GM23338 (cell line): Measurements from ENCODE around the gene LMO7. TPM values are rescaled to one million over a fixed set of nuclear protein-coding genes. Genes with fewer than 3 reads are reported as not detected.

Experiments used
- ATAC-seq: fragments of 200-7000 bp; cut with Tn5 transposase; 3 replicates; pipeline ENCODE4 v1.9.1; 2020
- DNase-seq: peaks from one replicate; pipeline ENCODE4 v3.0.0-alpha.2; 2015; ENCODE audit warnings: low spot score
- H2AFZ ChIP-seq: fragments of 200-600 bp; sonication (generic); 2 replicates; pipeline ENCODE4 v1.8.0; 2016; ENCODE audit warnings: antibody characterized with exemption, mild to moderate bottlenecking, moderate library complexity
- H3F3A ChIP-seq: fragments of 200-600 bp; sonication (generic); replicated peaks from 2 replicates; pipeline ENCODE4 v1.8.0; 2017; ENCODE audit warnings: antibody characterized with exemption, mixed run types, low read depth
- H3K27ac ChIP-seq: fragments of 200-600 bp; sonication (generic); 2 replicates; pipeline ENCODE4 v1.6.1; 2016; ENCODE audit warnings: low read depth
- H3K27me3 ChIP-seq: fragments of 200-600 bp; sonication (generic); 2 replicates; pipeline ENCODE4 v1.8.0; 2016; ENCODE audit warnings: mild to moderate bottlenecking, mixed run types, moderate library complexity; ENCODE audit not compliant: insufficient read depth
- H3K36me3 ChIP-seq: fragments of 200-600 bp; sonication (generic); 2 replicates; pipeline ENCODE4 v1.8.0; 2016; ENCODE audit warnings: mild to moderate bottlenecking; ENCODE audit not compliant: insufficient read depth
- H3K4me1 ChIP-seq: fragments of 200-600 bp; sonication (generic); 2 replicates; pipeline ENCODE4 v1.8.0; 2016; ENCODE audit warnings: mild to moderate bottlenecking, moderate library complexity; ENCODE audit not compliant: insufficient read depth
- H3K4me2 ChIP-seq: fragments of 200-600 bp; sonication (generic); 2 replicates; pipeline ENCODE4 v1.7.1; 2017; ENCODE audit warnings: mixed run types
- H3K4me3 ChIP-seq: fragments of 200-600 bp; sonication (generic); 2 replicates; pipeline ENCODE4 v1.6.1; 2016; ENCODE audit warnings: mixed run types
- H3K79me2 ChIP-seq: fragments of 200-600 bp; sonication (generic); replicated peaks from 2 replicates; pipeline ENCODE4 v1.8.0; 2017; ENCODE audit warnings: mild to moderate bottlenecking; ENCODE audit not compliant: insufficient read depth
- H3K9me2 ChIP-seq: fragments of 200-600 bp; sonication (generic); 2 replicates; pipeline ENCODE4 v1.8.0; 2017; ENCODE audit not compliant: insufficient read depth
- H4K20me1 ChIP-seq: fragments of 200-600 bp; sonication (generic); replicated peaks from 2 replicates; pipeline ENCODE4 v1.8.0; 2017; ENCODE audit warnings: mild to moderate bottlenecking; ENCODE audit not compliant: insufficient read depth
- H3K27ac Mint-ChIP-seq: 2 replicates; pipeline ENCODE4 v1.8.0; 2020; ENCODE audit warnings: inconsistent platforms, mild to moderate bottlenecking, moderate library complexity, mixed read lengths
- H3K27me3 Mint-ChIP-seq: 3 replicates; pipeline ENCODE4 v1.8.0; 2022; ENCODE audit warnings: low read depth, mild to moderate bottlenecking, moderate library complexity, mixed read lengths, inconsistent platforms; ENCODE audit not compliant: insufficient read depth, poor library complexity
- H3K36me3 Mint-ChIP-seq: 3 replicates; pipeline ENCODE4 v1.8.0; 2021; ENCODE audit warnings: low read depth, mild to moderate bottlenecking, inconsistent platforms, moderate library complexity, mixed read lengths
- H3K4me1 Mint-ChIP-seq: 3 replicates; pipeline ENCODE4 v1.8.0; 2020; ENCODE audit warnings: mild to moderate bottlenecking, inconsistent platforms, mixed read lengths
- H3K4me3 Mint-ChIP-seq: 3 replicates; pipeline ENCODE4 v1.8.0; 2021; ENCODE audit warnings: moderate library complexity, mild to moderate bottlenecking, inconsistent platforms, mixed read lengths
- H3K9me3 Mint-ChIP-seq: 3 replicates; pipeline ENCODE4 v1.8.0; 2020; ENCODE audit warnings: moderate library complexity, mild to moderate bottlenecking, inconsistent platforms, mixed read lengths
- CREB1 ChIP-seq: fragments of 250-450 bp; sonication (Bioruptor Pico); IDR thresholded peaks from 2 replicates; pipeline ENCODE4 v1.5.0; 2020; ENCODE audit warnings: low read depth, mild to moderate bottlenecking, moderate library complexity
- CTCF ChIP-seq, 2 experiments: fragments of 200-600 bp in 1 of 2; sonication (generic) in 1 of 2; conservative IDR thresholded peaks; 2 replicates each; pipeline versions ENCODE4 v1.5.1 to v1.6.1; 2016 to 2017; ENCODE audit warnings: antibody characterized with exemption in 2 of 2, low read depth in 2 of 2, mild to moderate bottlenecking in 2 of 2, moderate library complexity in 1 of 2
- ETS1 ChIP-seq: IDR thresholded peaks from 2 replicates; pipeline ENCODE4 v1.6.1; 2016; ENCODE audit warnings: antibody characterized with exemption
- EZH2 ChIP-seq: fragments of 200-600 bp; sonication (generic); IDR thresholded peaks from one replicate; pipeline ENCODE4 v1.8.0; 2017; ENCODE audit warnings: antibody characterized with exemption, mild to moderate bottlenecking, low read depth; ENCODE audit not compliant: unreplicated experiment
- EZH2phosphoT487 ChIP-seq: fragments of 200-600 bp; sonication (generic); IDR thresholded peaks from one replicate; pipeline ENCODE4 v1.8.1; 2018; ENCODE audit warnings: antibody characterized with exemption; ENCODE audit not compliant: unreplicated experiment
- NANOG ChIP-seq: IDR thresholded peaks from 2 replicates; pipeline ENCODE4 v1.6.1; 2016; ENCODE audit warnings: antibody characterized with exemption, borderline replicate concordance
- POLR2AphosphoS5 ChIP-seq: IDR thresholded peaks from 2 replicates; pipeline ENCODE4 v1.6.1; 2016; ENCODE audit warnings: antibody characterized with exemption, low read depth
- STAT1 ChIP-seq: IDR thresholded peaks from one replicate; pipeline ENCODE4 v1.6.1; 2016; ENCODE audit warnings: antibody characterized with exemption; ENCODE audit not compliant: unreplicated experiment
- ZNF114 ChIP-seq: fragments of 250-450 bp; sonication (Bioruptor Pico); IDR thresholded peaks from 2 replicates; pipeline ENCODE4 v1.5.0; 2020; ENCODE audit warnings: mild to moderate bottlenecking, moderate library complexity
- ZNF331 ChIP-seq: fragments of 250-450 bp; sonication (Bioruptor Pico); IDR thresholded peaks from 2 replicates; pipeline ENCODE4 v1.5.0; 2020; ENCODE audit warnings: low read depth, mild to moderate bottlenecking, moderate library complexity
- ZNF462 ChIP-seq: fragments of 250-450 bp; sonication (Bioruptor Pico); IDR thresholded peaks from 2 replicates; pipeline ENCODE4 v1.5.0; 2020; ENCODE audit warnings: mild to moderate bottlenecking, moderate library complexity
- polyA plus RNA-seq: library from polyadenylated mRNA; unstranded; fragments of >200 nt; fragmentation: Nextera tagmentation; extraction: Ambion mirVana; gene quantifications from 2 replicates; pipeline ENCODE4 v1.2.1, GENCODE V29; 2016
- total RNA-seq: library from RNA; depleted of rRNA; stranded (reverse); fragments of >200 nt; shearing (Covaris generic); gene quantifications from 2 replicates; pipeline ENCODE4 v1.2.3, GENCODE V29; 2014

LMO7 gene
- total and polyA plus RNA-seq, 2 experiments from 2014 or later: 22.3 to 26.9 TPM

GRCh38 chr13:75813323-75813722, 177.2 kb downstream of the LMO7 start:
- Mint-ChIP-seq H3K36me3 (0 out of 3 replicates have a peak, but pooled peaks cover 4% of the 10 kb centered on the region), H3K9me3 (no peaks in the 10 kb centered on the region), H3K27me3 (no peaks in the 10 kb centered on the region), H3K4me3 (no peak overlapping the region), H3K4me1 (no peaks in the 10 kb centered on the region; the same call in 2 of the 3 replicates), H3K27ac (no peak overlapping the region)
- H3K27ac ChIP-seq: no peak overlapping the region
- H2AFZ ChIP-seq: no peak overlapping the region
- peaks cover 7% of the 10 kb centered on the region; the same call in 1 of the 2 replicates for H3K4me1 ChIP-seq
- H3K4me3 ChIP-seq: no peak overlapping the region
- H3K27me3 ChIP-seq: no peaks in the 10 kb centered on the region
- no peak for TF ChIP-seq POLR2AphosphoS5
- TF ChIP-seq CTCF (conservative IDR thresholded peaks at IDR 0.05; ENCODE audit: low read depth in 2 of 2): no peak
- TF ChIP-seq ZNF114 (CRISPR knock-in tag): no peak
- no peak for TF ChIP-seq NANOG
- no peak for TF ChIP-seq ETS1
- no peak for TF ChIP-seq ZNF331 (CRISPR knock-in tag)
- no peak for TF ChIP-seq CREB1
- TF ChIP-seq EZH2phosphoT487: no peak
- TF ChIP-seq ZNF462: no peak
- TF ChIP-seq EZH2: no peak
- no peak for TF ChIP-seq STAT1
- ATAC-seq (no peak), DNase-seq (no peak)
- 0 out of 2 replicates have a peak, but pooled peaks cover 4% of the 10 kb centered on the region for H3K9me2 ChIP-seq
- no peaks in the 10 kb centered on the region for H3F3A ChIP-seq
- H4K20me1 ChIP-seq: no peaks in the 10 kb centered on the region
- H3K36me3 ChIP-seq: no peaks in the 10 kb centered on the region
- H3K79me2 ChIP-seq: no peaks in the 10 kb centered on the region
- H3K4me2 ChIP-seq: no peak overlapping the region
